Urinary bladder (tissue), 4 donors: Measurements from ENCODE around the gene TMEM117. TPM values are rescaled to one million over a fixed set of nuclear protein-coding genes. Genes with fewer than 3 reads are reported as not detected.
A peak's percentile ranks its signal among the peaks of the same experiment; 100 is the strongest.
"Not testable (repeated sequence)": the region's sequence is repeated elsewhere in the genome, so short reads cannot be mapped to it uniquely, and the experiment has no call there.

Experiments used
- DNase-seq: peaks from one replicate; pipeline ENCODE4 v3.0.0-alpha.2; 2015; ENCODE audit errors: extremely low spot score
- H3K27ac ChIP-seq: one replicate; pipeline ENCODE4 v1.5.1; 2013; ENCODE audit warnings: low read depth, mild to moderate bottlenecking, moderate library complexity
- H3K36me3 ChIP-seq: one replicate; pipeline ENCODE4 v1.6.1; 2013; ENCODE audit warnings: mild to moderate bottlenecking, moderate library complexity; ENCODE audit not compliant: insufficient read depth
- H3K4me1 ChIP-seq: one replicate; pipeline ENCODE4 v1.6.1; 2013; ENCODE audit warnings: mild to moderate bottlenecking, moderate library complexity; ENCODE audit not compliant: insufficient read depth
- H3K4me3 ChIP-seq: one replicate; pipeline ENCODE4 v1.5.1; 2013; ENCODE audit warnings: low read depth, low read length
- WGBS: extraction: QIAGEN DNeasy Blood & Tissue Kit; methylation state at CpG from one replicate; pipeline ENCODE4 v1.1.7; 2013; 5-methylcytosine and 5-hydroxymethylcytosine counted together
- polyA plus RNA-seq: library from polyadenylated mRNA; stranded (reverse); fragments of 200-250 nt; gene quantifications from one replicate; pipeline ENCODE4 v1.2.3, GENCODE V29; 2013
- total RNA-seq: library from RNA; depleted of rRNA; stranded (reverse); fragments of >200 nt; gene quantifications from one replicate; pipeline ENCODE4 v1.2.3, GENCODE V29; 2014
- donor health status: healthy with polysubstance abuse.
- donor health status: healthy.

The TMEM117 gene
- total and polyA plus RNA-seq, 2 donors, result 9.2 to 31.1 TPM

- 82% methylated on average over 3 of the region's 3 CpGs for WGBS
- no peaks in the 10 kb centered on the region for H3K36me3 ChIP-seq
- H3K27ac ChIP-seq, result no peak overlapping the region
- DNase-seq, result no peak
- no peak overlapping the region for H3K4me3 ChIP-seq
- no peaks in the 10 kb centered on the region for H3K4me1 ChIP-seq
Observed at GRCh38 chr12:44162961-44163360, 327.1 kb downstream of the TMEM117 start.

- Histone ChIP-seq H3K36me3 (no peaks in the 10 kb centered on the region), H3K4me1 (no peaks in the 10 kb centered on the region), H3K27ac (no peak overlapping the region), H3K4me3 (no peak overlapping the region)
- DNase-seq, result no peak
Observed at GRCh38 chr12:44174053-44174452, 338.2 kb downstream of the TMEM117 start.

GRCh38 chr12:44184499-44185206, 348.8 kb downstream of the TMEM117 start:
- Histone ChIP-seq H3K4me1 (no peaks in the 10 kb centered on the region), H3K27ac (no peak overlapping the region), H3K36me3 (no peaks in the 10 kb centered on the region), H3K4me3 (no peak overlapping the region)
- 87% methylated on average over 4 of the region's 4 CpGs for WGBS
- DNase-seq, result no peak

- 96% methylated on average over 1 of the region's 1 CpG for WGBS
- Histone ChIP-seq H3K36me3 (peaks cover 2% of the 10 kb centered on the region), H3K4me3 (no peak overlapping the region), H3K4me1 (no peaks in the 10 kb centered on the region), H3K27ac (no peak overlapping the region)
- DNase-seq, result no peak
Observed at GRCh38 chr12:44193281-44193680, 357.4 kb downstream of the TMEM117 start.

- H3K27ac ChIP-seq, H3K4me1 ChIP-seq, H3K36me3 ChIP-seq, H3K4me3 ChIP-seq, DNase-seq: not testable (repeated sequence)
- WGBS, result 97% methylated on average over 1 of the region's 1 CpG
Observed at GRCh38 chr12:44195719-44196118, 359.8 kb downstream of the TMEM117 start.

- Histone ChIP-seq H3K27ac (no peak overlapping the region), H3K4me1 (no peaks in the 10 kb centered on the region), H3K4me3 (no peak overlapping the region), H3K36me3 (no peaks in the 10 kb centered on the region)
- no peak for DNase-seq
- 85% methylated on average over 5 of the region's 5 CpGs for WGBS
Observed at GRCh38 chr12:44206045-44206444, 370.2 kb downstream of the TMEM117 start.

GRCh38 chr12:44217146-44217883, 381.4 kb downstream of the TMEM117 start:
- Histone ChIP-seq H3K27ac (no peak overlapping the region), H3K4me3 (no peak overlapping the region), H3K36me3 (no peaks in the 10 kb centered on the region), H3K4me1 (no peaks in the 10 kb centered on the region)
- DNase-seq, result no peak
- 74% methylated on average over 4 of the region's 4 CpGs for WGBS

GRCh38 chr12:44223736-44224135, 387.9 kb downstream of the TMEM117 start:
- DNase-seq, result no peak
- H3K27ac ChIP-seq, result no peak overlapping the region
- no peaks in the 10 kb centered on the region for H3K4me1 ChIP-seq
- no peak overlapping the region for H3K4me3 ChIP-seq
- 22% methylated on average over 2 of the region's 2 CpGs for WGBS
- no peaks in the 10 kb centered on the region for H3K36me3 ChIP-seq

- Histone ChIP-seq H3K4me1 (no peaks in the 10 kb centered on the region), H3K4me3 (no peak overlapping the region), H3K36me3 (no peaks in the 10 kb centered on the region), H3K27ac (no peak overlapping the region)
- DNase-seq, result no peak
- WGBS, result 62% methylated on average over 4 of the region's 4 CpGs
Observed at GRCh38 chr12:44224399-44225148, 388.7 kb downstream of the TMEM117 start.

GRCh38 chr12:44225149-44225510, 389.2 kb downstream of the TMEM117 start:
- WGBS, result 56% methylated on average over 2 of the region's 2 CpGs
- no peak overlapping the region for H3K4me3 ChIP-seq
- peak; percentile 39 for DNase-seq
- H3K36me3 ChIP-seq, result no peaks in the 10 kb centered on the region
- no peaks in the 10 kb centered on the region for H3K4me1 ChIP-seq
- H3K27ac ChIP-seq, result no peak overlapping the region

GRCh38 chr12:44227616-44228015, 391.7 kb downstream of the TMEM117 start:
- no peaks in the 10 kb centered on the region for H3K36me3 ChIP-seq
- 75% methylated on average over 2 of the region's 2 CpGs for WGBS

GRCh38 chr12:44229846-44230245, 394.0 kb downstream of the TMEM117 start:
- 79% methylated on average over 4 of the region's 4 CpGs for WGBS
- Histone ChIP-seq H3K36me3 (no peaks in the 10 kb centered on the region), H3K27ac (no peak overlapping the region), H3K4me1 (no peaks in the 10 kb centered on the region), H3K4me3 (no peak overlapping the region)
- no peak for DNase-seq

More at GRCh38 chr12:44227616-44228015, 391.7 kb downstream of the TMEM117 start:
- no peak overlapping the region for H3K27ac ChIP-seq
- H3K4me1 ChIP-seq, result no peaks in the 10 kb centered on the region
- DNase-seq, result no peak
- no peak overlapping the region for H3K4me3 ChIP-seq

GRCh38 chr12:44235674-44236073, 399.8 kb downstream of the TMEM117 start:
- WGBS, result 99% methylated on average over 1 of the region's 1 CpG
- Histone ChIP-seq H3K4me1 (no peaks in the 10 kb centered on the region), H3K36me3 (no peaks in the 10 kb centered on the region), H3K27ac (no peak overlapping the region), H3K4me3 (no peak overlapping the region)
- DNase-seq, result no peak

GRCh38 chr12:44240186-44240585, 404.3 kb downstream of the TMEM117 start:
- no peak overlapping the region for H3K27ac ChIP-seq
- WGBS, result 72% methylated on average over 2 of the region's 2 CpGs
- no peaks in the 10 kb centered on the region for H3K36me3 ChIP-seq
- DNase-seq, result no peak
- no peak overlapping the region for H3K4me3 ChIP-seq
- no peaks in the 10 kb centered on the region for H3K4me1 ChIP-seq
